ENCODE data around the gene SAMD10.
"Not testable (repeated sequence)": the region's sequence is repeated elsewhere in the genome, so short reads cannot be mapped to it uniquely, and the experiment has no call there.

Gene SAMD10

DNA sequence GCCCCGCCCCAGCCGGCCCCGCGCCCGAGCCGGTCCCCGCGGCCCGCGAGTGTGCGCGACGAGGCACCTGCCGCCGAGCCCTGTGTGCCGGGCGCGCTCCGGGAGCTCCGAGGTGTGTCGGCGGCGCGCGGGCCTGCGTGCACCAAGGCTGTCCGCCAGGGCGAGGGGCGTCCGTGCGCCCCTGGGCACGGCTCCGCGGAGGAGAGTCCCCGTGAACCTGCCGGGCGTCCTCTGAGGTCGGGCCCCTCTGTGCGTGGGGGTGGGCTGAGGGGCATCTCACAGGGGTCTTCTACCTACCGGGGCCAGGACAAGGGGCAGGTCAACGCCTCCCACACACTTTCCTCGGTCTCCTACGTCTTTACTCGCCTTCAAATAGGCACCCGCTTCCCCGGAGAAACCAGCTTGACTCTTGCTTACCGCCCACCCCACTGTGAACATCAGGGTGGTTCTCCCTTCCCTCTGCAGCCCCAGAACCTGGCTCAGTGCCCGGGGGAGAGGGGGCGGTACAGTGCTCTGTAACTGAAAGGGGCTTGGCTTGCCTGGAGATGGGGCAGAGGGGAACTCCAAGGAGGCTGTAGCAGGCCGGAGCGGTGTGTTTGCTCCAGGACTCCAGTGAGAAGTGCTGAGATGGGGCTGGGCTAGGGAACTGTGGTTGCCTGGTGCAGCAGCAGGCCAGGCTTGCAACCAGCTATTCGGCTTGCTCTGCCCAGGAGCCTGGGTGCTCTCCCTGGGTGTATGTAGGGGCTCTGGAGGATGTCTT is at the start of gene SAMD10:
SAMD10 (minus strand) TSS at position 86 of the 760 bp plus-strand sequence. CDS start 175 bp downstream, outside the sequence.
- FAIRE-seq: no peak

GRCh38 chr20:64027981-64028685 is 48.7 kb upstream of the SAMD10 start:
- no peak for FAIRE-seq

GRCh38 chr20:64025826-64026412 is 46.5 kb upstream of the SAMD10 start:
- FAIRE-seq: no peak

GRCh38 chr20:64025101-64025825 is 45.8 kb upstream of the SAMD10 start:
- FAIRE-seq: no peak

DNA sequence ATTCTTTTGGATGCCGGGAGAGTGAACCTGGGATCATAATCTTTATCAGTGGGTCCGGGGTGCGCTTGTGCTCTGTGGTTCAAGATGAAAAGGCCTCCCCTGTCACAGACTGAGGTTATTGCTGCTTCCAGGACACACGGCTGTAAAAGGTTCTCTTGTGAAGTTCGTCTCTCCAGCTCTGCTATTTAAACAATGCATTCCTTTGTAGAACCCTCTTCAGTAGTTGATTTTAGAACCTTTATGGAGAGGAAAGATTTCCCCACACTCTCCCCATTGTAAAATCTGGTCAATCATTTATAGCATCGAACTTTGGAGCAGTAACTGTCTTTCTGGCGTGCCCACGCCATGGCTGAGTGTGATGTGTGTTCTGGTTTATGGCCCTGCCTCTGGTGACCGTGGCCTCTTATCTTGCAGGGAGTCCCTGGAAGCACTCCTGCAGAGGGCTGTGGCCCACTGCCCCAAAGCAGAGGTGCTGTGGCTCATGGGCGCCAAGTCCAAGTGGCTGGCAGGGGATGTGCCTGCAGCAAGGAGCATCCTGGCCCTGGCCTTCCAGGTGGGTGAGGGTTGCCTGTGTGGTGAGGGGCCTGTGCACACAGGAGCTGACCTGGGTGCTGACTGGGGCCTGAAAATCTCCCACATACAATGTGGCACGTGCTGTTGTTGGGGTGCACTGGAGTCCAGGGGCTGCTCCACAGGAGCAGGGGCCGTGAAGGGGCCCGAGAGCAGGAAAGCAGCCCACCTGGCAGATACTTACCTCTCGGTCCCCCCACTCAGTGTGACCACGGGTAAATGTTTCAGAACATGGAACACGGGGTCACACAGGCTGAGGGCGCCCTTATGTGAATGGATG is 44.9 kb upstream of the SAMD10 start:
- FAIRE-seq: no peak

- FAIRE-seq: no peak
Observed at GRCh38 chr20:64023361-64024140, 44.1 kb upstream of the SAMD10 start.

DNA sequence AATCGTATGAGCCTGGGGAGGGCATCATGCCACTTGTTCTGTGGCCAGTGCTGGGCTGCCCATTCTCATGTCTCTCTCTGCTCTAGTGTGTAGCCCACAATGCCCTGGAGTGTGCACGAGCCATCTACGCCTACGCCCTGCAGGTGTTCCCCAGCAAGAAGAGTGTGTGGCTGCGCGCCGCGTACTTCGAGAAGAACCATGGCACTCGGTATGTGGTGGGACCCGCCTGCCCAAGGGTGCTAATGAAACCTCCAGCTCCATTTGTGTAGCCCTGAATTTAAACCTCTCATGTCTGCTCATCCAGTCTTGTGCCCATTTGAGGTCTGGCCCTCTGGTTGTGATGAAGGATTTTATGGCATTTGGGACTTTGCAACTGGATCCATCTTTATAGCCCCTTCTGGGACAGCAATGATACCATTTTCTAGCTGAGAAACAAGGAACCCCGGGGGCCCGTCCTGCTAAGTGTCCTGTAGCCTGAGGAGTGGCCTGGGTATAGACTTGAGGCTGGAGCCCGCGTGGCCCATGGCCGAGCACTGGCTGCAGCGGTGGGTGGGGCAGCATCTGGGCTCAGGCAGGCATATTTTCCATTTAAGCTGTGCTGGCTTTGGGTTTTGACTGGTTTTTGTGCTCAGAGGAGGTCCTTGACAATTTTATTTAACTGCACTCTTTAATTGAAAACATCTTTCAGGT is 43.4 kb upstream of the SAMD10 start:
- FAIRE-seq: no peak

DNA sequence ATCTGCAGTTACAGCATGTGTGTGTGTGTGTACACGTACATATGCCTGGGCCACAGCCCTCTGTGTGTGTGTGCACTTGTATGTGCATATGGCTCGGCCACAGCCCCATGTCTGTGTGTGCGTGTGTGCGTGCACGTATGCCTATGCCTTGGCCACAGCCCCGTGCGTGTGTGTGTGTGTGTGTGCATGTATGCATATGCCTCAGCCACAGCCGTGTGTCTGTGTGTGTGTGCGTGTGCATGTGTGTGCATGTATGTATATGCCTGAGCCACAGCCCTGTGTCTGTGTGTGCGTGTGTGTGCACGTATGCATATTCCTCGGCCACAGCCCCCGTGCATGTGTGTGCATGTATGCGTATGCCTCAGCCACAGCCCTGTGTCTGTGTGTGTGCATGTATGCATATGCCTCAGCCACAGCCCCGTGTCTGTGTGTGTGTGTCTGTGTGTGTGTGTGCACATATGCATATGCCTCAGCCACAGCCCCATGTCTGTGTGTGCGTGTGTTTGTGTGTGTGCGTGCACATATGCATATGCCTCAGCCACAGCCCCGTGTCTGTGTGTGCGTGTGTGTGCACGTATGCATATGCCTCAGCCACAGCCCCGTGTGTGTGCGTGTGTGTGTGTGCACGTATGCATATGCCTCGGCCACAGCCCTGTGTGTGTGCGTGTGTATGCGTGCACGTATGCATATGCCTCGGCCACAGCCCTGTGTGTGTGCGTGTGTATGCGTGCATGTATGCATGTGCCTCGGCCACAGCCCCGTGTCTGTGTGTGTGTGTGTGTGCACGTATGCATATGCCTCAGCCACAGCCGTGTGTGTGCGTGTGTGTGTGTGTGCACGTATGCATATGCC is 41.9 kb upstream of the SAMD10 start:
- no peak for FAIRE-seq

DNA sequence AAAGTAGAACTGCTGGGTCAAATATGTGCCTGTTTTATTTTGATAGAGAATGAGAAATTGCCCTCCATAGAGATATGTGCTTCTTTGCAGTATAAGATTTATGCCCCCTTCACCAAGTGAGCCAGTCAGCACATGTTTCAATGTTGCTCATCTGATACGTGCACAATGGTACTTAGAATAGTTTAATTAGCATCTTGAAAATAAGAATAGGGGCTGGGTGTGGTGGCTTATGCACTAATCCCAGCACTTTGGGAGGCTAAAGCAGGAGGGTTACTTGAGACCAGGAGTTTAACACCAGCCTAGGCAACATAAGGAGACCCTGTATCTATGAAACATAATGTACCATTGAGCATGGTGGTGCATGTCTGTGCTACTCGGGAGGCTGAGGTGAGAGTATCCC is 36.2 kb upstream of the SAMD10 start:
- FAIRE-seq: no peak

DNA sequence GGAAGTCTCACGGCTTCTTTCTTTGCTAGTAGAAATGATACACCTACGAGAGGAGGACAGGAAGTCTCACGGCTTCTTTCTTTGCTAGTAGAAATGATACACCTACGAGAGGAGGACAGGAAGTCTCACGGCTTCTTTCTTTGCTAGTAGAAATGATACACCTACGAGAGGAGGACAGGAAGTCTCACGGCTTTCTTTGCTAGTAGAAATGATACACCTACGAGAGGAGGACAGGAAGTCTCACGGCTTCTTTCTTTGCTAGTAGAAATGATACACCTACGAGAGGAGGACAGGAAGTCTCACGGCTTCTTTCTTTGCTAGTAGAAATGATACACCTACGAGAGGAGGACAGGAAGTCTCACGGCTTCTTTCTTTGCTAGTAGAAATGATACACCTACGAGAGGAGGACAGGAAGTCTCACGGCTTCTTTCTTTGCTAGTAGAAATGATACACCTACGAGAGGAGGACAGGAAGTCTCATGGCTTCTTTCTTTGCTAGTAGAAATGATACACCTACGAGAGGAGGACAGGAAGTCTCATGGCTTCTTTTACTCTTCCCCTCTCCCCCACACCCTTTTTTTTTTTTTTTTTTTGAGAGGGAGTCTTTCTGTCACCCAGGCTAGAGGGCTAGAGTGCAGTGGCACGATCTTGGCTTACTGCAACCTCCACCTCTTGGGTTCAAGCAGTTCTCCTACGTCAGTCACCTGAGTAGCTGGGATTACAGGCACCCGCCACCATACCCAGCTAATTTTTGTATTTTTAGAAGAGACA is 33.1 kb upstream of the SAMD10 start:
- not testable (repeated sequence) for FAIRE-seq

- FAIRE-seq: no peak
Observed at GRCh38 chr20:64011366-64011779, 31.9 kb upstream of the SAMD10 start.

DNA sequence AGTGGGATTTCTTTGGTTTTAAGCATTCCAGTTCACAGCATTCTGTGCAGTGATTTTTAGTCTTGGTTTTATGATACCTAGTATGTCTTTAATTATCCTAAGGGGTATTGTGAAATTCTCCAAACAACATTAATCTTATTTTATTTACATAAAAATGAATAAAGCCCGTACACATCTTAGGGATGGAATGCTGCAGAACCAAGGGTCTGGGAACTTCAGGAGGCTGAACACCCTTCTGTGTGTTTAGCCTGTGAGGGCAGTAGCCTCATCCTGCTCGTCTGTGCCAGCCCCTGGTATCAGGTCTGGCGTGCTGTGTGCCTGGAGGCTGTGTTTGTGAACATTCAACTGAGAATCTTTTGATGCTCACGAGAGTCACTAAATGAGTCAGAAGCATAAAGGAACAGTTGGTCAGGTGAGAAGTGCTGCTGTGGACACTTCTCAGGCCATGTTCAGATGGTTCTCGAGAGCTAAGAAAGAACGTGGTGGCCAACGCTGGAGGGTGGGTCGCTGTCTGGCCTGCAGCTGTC is 31.3 kb upstream of the SAMD10 start:
- FAIRE-seq: peak; percentile 41

GRCh38 chr20:64009811-64010387 is 30.5 kb upstream of the SAMD10 start:
- no peak for FAIRE-seq

GRCh38 chr20:64006902-64007301 is 27.5 kb upstream of the SAMD10 start:
- no peak for FAIRE-seq

DNA sequence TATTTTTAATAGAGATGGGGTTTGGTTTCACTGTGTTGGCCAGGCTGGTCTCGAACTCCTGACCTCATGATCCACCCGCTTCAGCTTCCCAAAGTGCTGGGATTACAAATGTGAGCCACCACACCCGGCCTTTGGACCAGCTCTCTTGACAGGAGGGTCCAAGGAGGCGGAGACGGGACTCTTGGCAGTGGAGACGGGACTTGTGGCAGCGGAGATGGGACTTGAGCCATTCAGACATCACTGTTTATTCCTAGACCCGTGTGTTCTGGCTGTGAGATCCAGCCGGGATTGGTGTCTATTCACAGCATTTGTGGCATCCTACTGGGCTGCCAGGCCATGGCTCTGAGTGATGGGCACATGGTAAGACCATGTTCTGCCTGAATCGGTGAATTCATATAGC is 27.0 kb upstream of the SAMD10 start:
- no peak for FAIRE-seq

DNA sequence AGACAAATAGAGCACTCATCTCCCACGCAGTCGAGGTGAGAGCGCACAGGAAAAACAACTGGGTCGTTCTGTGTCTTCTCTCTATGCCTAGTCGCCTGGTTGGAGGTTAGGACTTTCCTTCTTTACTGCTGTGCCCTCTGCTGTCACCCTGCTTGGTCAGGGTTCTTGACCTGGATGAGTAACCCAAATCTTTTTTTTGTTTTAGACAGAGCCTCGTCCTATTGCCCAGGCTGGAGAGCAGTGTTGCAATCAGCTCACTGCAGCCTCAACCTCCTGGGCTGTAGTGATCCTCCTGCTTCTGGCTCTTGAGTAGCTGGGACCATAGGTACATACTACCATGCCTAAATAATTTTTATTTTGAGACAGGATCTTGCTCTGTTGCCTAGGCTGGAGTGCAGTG is 26.0 kb upstream of the SAMD10 start:
- no peak for FAIRE-seq

DNA sequence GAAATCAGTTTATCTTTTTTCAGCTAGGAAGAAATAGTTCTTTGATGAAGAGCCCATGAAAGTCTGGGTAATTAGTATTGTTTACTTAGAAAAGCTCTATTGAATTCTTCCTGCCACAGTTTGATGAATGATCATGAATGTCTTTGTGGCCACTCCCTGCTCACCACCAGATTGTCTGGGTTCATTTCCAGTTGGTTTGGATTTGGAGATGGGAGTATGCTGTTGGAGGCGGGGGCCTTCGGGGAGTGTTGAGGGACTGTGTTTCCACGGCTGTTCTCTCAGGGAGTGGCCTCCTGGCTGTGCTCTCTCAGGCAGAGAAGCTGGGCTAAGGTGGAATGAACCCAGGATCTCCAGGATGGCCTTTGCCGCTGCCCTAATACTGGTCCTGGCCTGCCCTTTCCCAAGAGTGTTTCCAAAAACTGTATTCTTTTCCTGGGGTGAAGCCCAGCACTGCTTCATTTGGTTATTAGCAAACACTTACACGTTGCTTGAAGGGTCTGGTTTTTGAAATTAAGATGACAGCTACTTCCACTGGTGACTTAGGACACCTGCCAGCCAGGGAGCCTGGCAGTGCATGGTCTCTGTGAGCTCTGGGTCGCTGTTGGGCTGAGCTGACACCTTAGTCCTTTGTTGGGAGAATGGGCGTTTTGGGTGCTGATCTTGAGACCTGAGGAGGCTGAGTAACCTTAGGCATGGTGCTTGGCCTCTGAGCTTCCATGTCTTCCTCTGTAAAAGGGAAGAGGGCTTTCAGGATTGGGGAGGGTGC is 24.7 kb upstream of the SAMD10 start:
- FAIRE-seq: no peak

Data from endometrium (tissue), 2 donors.